ENCODE measurements around the gene LMF1. TPM values are rescaled to one million over a fixed set of nuclear protein-coding genes. Genes with fewer than 3 reads are reported as not detected.

Gene LMF1
- total RNA-seq, 3 donors from 2014 or later (not counting 1 experiment from before 2014, with no cell fraction given), result 28.2 to 42.2 (median 41.2) TPM

GRCh38 chr16:871562-872345, 99.0 kb downstream of the LMF1 start:
- WGBS (ENCODE audit: insufficient coverage), result 88% methylated on average over 30 of the region's 30 CpGs
- intact Hi-C loops (cut with micrococcal nuclease), result no loop called here
- Histone ChIP-seq H3K4me3 (ENCODE audit: low read length) (no peak overlapping the region), H3K4me1 (ENCODE audit: control insufficient read depth, insufficient read depth, low read length) (no peaks in the 10 kb centered on the region), H3K36me3 (ENCODE audit: control insufficient read depth, insufficient read depth, low read length) (peaks cover 4% of the 10 kb centered on the region), H3K27me3 (ENCODE audit: control insufficient read depth, insufficient read depth, low read length) (no peaks in the 10 kb centered on the region), H3K27ac (ENCODE audit: low read length) (no peak overlapping the region), H3K9me3 (ENCODE audit: control insufficient read depth, insufficient read depth, low read length) (no peaks in the 10 kb centered on the region)
- no peak overlapping the region for H3K4me3 Mint-ChIP-seq
- H3K27ac Mint-ChIP-seq, result no peak overlapping the region
- no peaks in the 10 kb centered on the region for H3K36me3 Mint-ChIP-seq
- no peak for TF ChIP-seq CTCF (IDR thresholded peaks at IDR 0.05)
- no peak for DNase-seq
- ATAC-seq, result no peak
- no peaks in the 10 kb centered on the region for H3K27me3 Mint-ChIP-seq (ENCODE audit: low read depth in 2 of 2)
- H3K4me1 Mint-ChIP-seq, result peaks cover 0 to 4% of the 10 kb centered on the region in 2 donors
- no peaks in the 10 kb centered on the region for H3K9me3 Mint-ChIP-seq

- H3K36me3 Mint-ChIP-seq, result no peaks in the 10 kb centered on the region
- no peaks in the 10 kb centered on the region for H3K27me3 Mint-ChIP-seq (ENCODE audit: low read depth in 2 of 2)
- Histone ChIP-seq H3K27me3 (ENCODE audit: control insufficient read depth, insufficient read depth, low read length) (no peaks in the 10 kb centered on the region), H3K9me3 (ENCODE audit: control insufficient read depth, insufficient read depth, low read length) (no peaks in the 10 kb centered on the region), H3K36me3 (ENCODE audit: control insufficient read depth, insufficient read depth, low read length) (peaks cover 4% of the 10 kb centered on the region), H3K4me3 (ENCODE audit: low read length) (no peak overlapping the region), H3K27ac (ENCODE audit: low read length) (no peak overlapping the region), H3K4me1 (ENCODE audit: control insufficient read depth, insufficient read depth, low read length) (no peaks in the 10 kb centered on the region)
- no peak for ATAC-seq
- H3K9me3 Mint-ChIP-seq, result no peaks in the 10 kb centered on the region
- intact Hi-C loops (cut with micrococcal nuclease), result no loop called here
- no peak overlapping the region for H3K4me3 Mint-ChIP-seq
- DNase-seq, result no peak
- H3K27ac Mint-ChIP-seq, result no peak overlapping the region
- TF ChIP-seq CTCF (IDR thresholded peaks at IDR 0.05), result no peak
- peaks cover 0 to 4% of the 10 kb centered on the region in 2 donors for H3K4me1 Mint-ChIP-seq
- WGBS (ENCODE audit: insufficient coverage), result 74% methylated on average over 31 of the region's 31 CpGs
Measured at GRCh38 chr16:870856-871561, 99.8 kb downstream of the LMF1 start.

GRCh38 chr16:869823-870641, 100.8 kb downstream of the LMF1 start:
- H3K9me3 ChIP-seq (ENCODE audit: control insufficient read depth, insufficient read depth, low read length), result no peaks in the 10 kb centered on the region
- ATAC-seq (no peak), DNase-seq (no peak)
- Mint-ChIP-seq H3K4me1 (peaks cover 0 to 4% of the 10 kb centered on the region in 2 donors), H3K9me3 (no peaks in the 10 kb centered on the region), H3K27me3 (ENCODE audit: low read depth in 2 of 2) (no peaks in the 10 kb centered on the region), H3K36me3 (no peaks in the 10 kb centered on the region), H3K27ac (no peak overlapping the region), H3K4me3 (no peak overlapping the region)
- no peaks in the 10 kb centered on the region for H3K27me3 ChIP-seq (ENCODE audit: control insufficient read depth, insufficient read depth, low read length)
- 96% methylated on average over 32 of the region's 32 CpGs for WGBS (ENCODE audit: insufficient coverage)
- no peak for TF ChIP-seq CTCF (IDR thresholded peaks at IDR 0.05)
- no peak overlapping the region for H3K27ac ChIP-seq (ENCODE audit: low read length)
- intact Hi-C loops (cut with micrococcal nuclease), result no loop called here
- no peak overlapping the region for H3K4me3 ChIP-seq (ENCODE audit: low read length)
- peaks cover 4% of the 10 kb centered on the region for H3K36me3 ChIP-seq (ENCODE audit: control insufficient read depth, insufficient read depth, low read length)
- no peaks in the 10 kb centered on the region for H3K4me1 ChIP-seq (ENCODE audit: control insufficient read depth, insufficient read depth, low read length)

All from natural killer cell (primary cell).